Raji (cell line): ENCODE results near the gene THOC5.

Experiments used
- POLR2A ChIP-seq: IDR thresholded peaks from 2 replicates; pipeline ENCODE4 v1.6.1; 2011; ENCODE audit warnings: low read depth, low read length, control low read depth; ENCODE audit not compliant: insufficient read depth

THOC5 gene

GRCh38 chr22:29518427-29518826 lies 35.1 kb downstream of the THOC5 start:
- no peak for TF ChIP-seq POLR2A

- TF ChIP-seq POLR2A, result no peak
Observed at GRCh38 chr22:29517215-29517908, 36.2 kb downstream of the THOC5 start.

- no peak for TF ChIP-seq POLR2A
Observed at GRCh38 chr22:29512031-29512430, 41.5 kb downstream of the THOC5 start.

GRCh38 chr22:29511126-29511862 lies 42.3 kb downstream of the THOC5 start:
- no peak for TF ChIP-seq POLR2A

GRCh38 chr22:29510542-29510941 lies 43.0 kb downstream of the THOC5 start:
- no peak for TF ChIP-seq POLR2A

GRCh38 chr22:29509815-29510214 lies 43.7 kb downstream of the THOC5 start:
- no peak for TF ChIP-seq POLR2A

GRCh38 chr22:29509298-29509697 lies 44.3 kb downstream of the THOC5 start:
- no peak for TF ChIP-seq POLR2A

- no peak for TF ChIP-seq POLR2A
Observed at GRCh38 chr22:29503811-29504372, 49.7 kb downstream of the THOC5 start.

GRCh38 chr22:29499852-29500251 lies 53.7 kb downstream of the THOC5 start:
- no peak for TF ChIP-seq POLR2A

GRCh38 chr22:29493636-29494035 lies 59.9 kb downstream of the THOC5 start:
- no peak for TF ChIP-seq POLR2A

- TF ChIP-seq POLR2A, result no peak
Observed at GRCh38 chr22:29491012-29491411, 62.5 kb downstream of the THOC5 start.

- no peak for TF ChIP-seq POLR2A
Observed at GRCh38 chr22:29487426-29487986, 66.1 kb downstream of the THOC5 start.

- no peak for TF ChIP-seq POLR2A
Observed at GRCh38 chr22:29485448-29485847, 68.1 kb downstream of the THOC5 start.

GRCh38 chr22:29484642-29485041 lies 68.9 kb downstream of the THOC5 start:
- no peak for TF ChIP-seq POLR2A

GRCh38 chr22:29483254-29483653 lies 70.3 kb downstream of the THOC5 start:
- TF ChIP-seq POLR2A, result no peak

- TF ChIP-seq POLR2A, result no peak
Observed at GRCh38 chr22:29482726-29483125, 70.8 kb downstream of the THOC5 start.

- TF ChIP-seq POLR2A, result no peak
Observed at GRCh38 chr22:29482253-29482652, 71.3 kb downstream of the THOC5 start.
